Stomach (tissue), 4 donors: ENCODE results near the gene MED13L.

Source experiments
- CTCF ChIP-seq, 7 experiments: fragments of 450-650 bp in 4 of 7; fragments of 200-600 bp in 3 of 7; sonication (generic) in 3 of 7; IDR thresholded peaks; one replicate each; pipeline ENCODE4 v1.5.1; 2016 to 2019; ENCODE audit warnings: antibody characterized with exemption in 7 of 7, control low read depth in 2 of 7, mild to moderate bottlenecking in 1 of 7
- EP300 ChIP-seq: sonication (generic); formaldehyde crosslinking; IDR thresholded peaks from one replicate; pipeline ENCODE4 v1.6.1; 2017; ENCODE audit warnings: antibody characterized with exemption

DNA sequence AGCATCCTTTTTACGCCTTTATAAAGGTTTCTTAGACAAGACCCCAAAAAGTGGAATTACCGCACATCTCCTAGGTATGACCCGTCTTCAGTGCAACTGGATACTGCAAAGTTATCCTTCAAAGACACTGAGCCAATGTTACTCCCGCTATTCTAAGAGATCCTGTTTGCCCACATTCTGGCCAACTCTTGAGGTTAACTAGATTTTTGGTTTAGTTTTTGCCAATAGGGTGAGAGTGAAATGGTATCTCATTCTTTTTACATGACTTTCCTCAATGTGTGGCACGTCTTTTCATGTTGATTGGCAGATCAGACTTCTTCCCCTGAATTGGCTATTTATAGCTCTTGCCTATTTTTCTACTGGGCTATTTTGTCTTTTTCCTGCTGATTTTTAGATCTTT lies 347.2 kb downstream of the MED13L start:
- TF ChIP-seq EP300: no peak
- TF ChIP-seq CTCF (IDR thresholded peaks at IDR 0.05): no peak
